H1 (cell line): ENCODE measurements around the gene CXXC5. TPM values are rescaled to one million over a fixed set of nuclear protein-coding genes. Genes with fewer than 3 reads are reported as not detected.
A peak's percentile ranks its signal among the peaks of the same experiment; 100 is the strongest.

ENCODE experiments used
- CTCF ChIA-PET: fragments of 300-600 bp; sonication (Branson Sonifier 250); formaldehyde crosslinking; loops from one replicate; lab custom pipeline; 2021; ENCODE audit not compliant: partially characterized antibody; lab: Charles Lee
- POLR2A ChIA-PET: fragments of 300-600 bp; sonication (Branson Sonifier 250); formaldehyde crosslinking; loops from one replicate; lab custom pipeline; 2021; ENCODE audit warnings: inconsistent platforms; ENCODE audit not compliant: partially characterized antibody; lab: Charles Lee
- DNase-seq, 2 experiments: peaks; one replicate each; pipeline versions ENCODE4 v3.0.0 to v3.0.0-alpha.2; 2010 to 2022; ENCODE audit warnings: low spot score in 2 of 2, low read depth in 1 of 2, mixed read lengths in 1 of 2
- FAIRE-seq: peaks from 2 replicates; lab custom pipeline; 2011; peaks lifted over from hg19 to GRCh38; lab: Jason Lieb, UNC
- H2AFZ ChIP-seq: 2 replicates; pipeline ENCODE4 v1.8.1; 2012; ENCODE audit warnings: low read length, inconsistent platforms
- H2AK5ac ChIP-seq: 2 replicates; pipeline ENCODE4 v1.6.1; 2013; ENCODE audit warnings: low read depth, low read length
- H2BK120ac ChIP-seq: replicated peaks from 2 replicates; pipeline ENCODE3; 2013; ENCODE audit warnings: low read depth, low read length, inconsistent platforms
- H2BK12ac ChIP-seq: 2 replicates; pipeline ENCODE4 v1.6.1; 2013; ENCODE audit warnings: low read depth, low read length
- H2BK15ac ChIP-seq: 2 replicates; pipeline ENCODE4 v1.6.1; 2013; ENCODE audit warnings: low read length
- H2BK20ac ChIP-seq: 2 replicates; pipeline ENCODE4 v1.6.1; 2013; ENCODE audit warnings: low read length
- H2BK5ac ChIP-seq: 2 replicates; pipeline ENCODE4 v1.6.1; 2013; ENCODE audit warnings: low read depth, low read length
- H3K14ac ChIP-seq: 2 replicates; pipeline ENCODE4 v1.6.1; 2013; ENCODE audit warnings: inconsistent platforms; ENCODE audit not compliant: insufficient read length
- H3K18ac ChIP-seq: 2 replicates; pipeline ENCODE4 v1.6.1; 2013; ENCODE audit warnings: low read length; ENCODE audit errors: extremely low read depth
- H3K23ac ChIP-seq: 2 replicates; pipeline ENCODE4 v1.6.1; 2013; ENCODE audit warnings: inconsistent platforms; ENCODE audit not compliant: insufficient read length
- H3K23me2 ChIP-seq: 2 replicates; pipeline ENCODE4 v1.6.1; 2013; ENCODE audit warnings: low read depth, low read length
- H3K27ac ChIP-seq: 2 replicates; pipeline ENCODE4 v1.6.1; 2011; ENCODE audit warnings: low read depth, low read length, inconsistent platforms
- H3K27me3 ChIP-seq, 4 experiments: replicated peaks in 1 of 4; 1 replicate in 1 of 4; 2 replicates in 3 of 4; pipeline versions ENCODE4 v1.6.1 to v1.8.1; 2011 to 2013; ENCODE audit warnings: low read length in 3 of 4, mild to moderate bottlenecking in 3 of 4, inconsistent platforms in 2 of 4, mixed read lengths in 2 of 4, moderate library complexity in 1 of 4; ENCODE audit not compliant: control insufficient read depth in 3 of 4, insufficient read depth in 3 of 4; ENCODE audit errors: extremely low read depth in 1 of 4
- H3K36me3 ChIP-seq, 4 experiments: 2 replicates each; pipeline versions ENCODE4 v1.6.1 to v1.8.1; 2011 to 2013; ENCODE audit warnings: mild to moderate bottlenecking in 4 of 4, low read length in 3 of 4, moderate library complexity in 2 of 4, control low read depth in 1 of 4, inconsistent platforms in 1 of 4; ENCODE audit not compliant: insufficient read depth in 4 of 4, control insufficient read depth in 2 of 4
- H3K4ac ChIP-seq: replicated peaks from 2 replicates; pipeline ENCODE3; 2013; ENCODE audit warnings: low read length, low read depth, mixed read lengths, inconsistent platforms; ENCODE audit not compliant: insufficient read length
- H3K4me1 ChIP-seq, 4 experiments: replicated peaks in 1 of 4; 1 replicate in 1 of 4; 2 replicates in 3 of 4; pipeline versions ENCODE4 v1.6.1 to v1.8.1; 2011 to 2013; ENCODE audit warnings: low read length in 3 of 4, inconsistent platforms in 2 of 4, mixed read lengths in 1 of 4; ENCODE audit not compliant: insufficient read depth in 4 of 4, control insufficient read depth in 3 of 4
- H3K4me2 ChIP-seq, 2 experiments: 2 replicates each; pipeline versions ENCODE4 v1.6.1 to v1.8.1; 2011 to 2013; ENCODE audit warnings: low read depth in 2 of 2, low read length in 2 of 2, control low read depth in 1 of 2, inconsistent platforms in 1 of 2, mild to moderate bottlenecking in 1 of 2; ENCODE audit not compliant: insufficient read depth in 1 of 2
- H3K4me3 ChIP-seq, 4 experiments: fragments of 200-600, 300-600 bp in 1 of 4; sonication (generic), shearing (Covaris generic), sonication (Bioruptor Twin) in 1 of 4; 2 replicates each; pipeline versions ENCODE4 v1.5.1 to v1.8.1; 2011 to 2016; ENCODE audit warnings: low read length in 4 of 4, low read depth in 3 of 4, control low read depth in 2 of 4, inconsistent platforms in 2 of 4, mild to moderate bottlenecking in 2 of 4, mixed read lengths in 1 of 4, moderate library complexity in 1 of 4; ENCODE audit not compliant: insufficient read depth in 2 of 4; ENCODE audit errors: extremely low read depth in 1 of 4
- H3K56ac ChIP-seq: replicated peaks from 2 replicates; pipeline ENCODE3; 2013; ENCODE audit warnings: low read depth, mild to moderate bottlenecking, mixed read lengths, low read length, inconsistent platforms; ENCODE audit not compliant: insufficient read length
- H3K79me1 ChIP-seq: 2 replicates; pipeline ENCODE4 v1.6.1; 2013; ENCODE audit warnings: low read depth, low read length, control low read depth
- H3K79me2 ChIP-seq, 2 experiments: 2 replicates each; pipeline versions ENCODE4 v1.6.1 to v1.8.1; 2012 to 2013; ENCODE audit warnings: low read length in 2 of 2, mild to moderate bottlenecking in 2 of 2, inconsistent platforms in 1 of 2; ENCODE audit not compliant: insufficient read depth in 2 of 2, control insufficient read depth in 1 of 2
- H3K9ac ChIP-seq, 4 experiments: replicated peaks in 1 of 4; 1 replicate in 1 of 4; 2 replicates in 3 of 4; pipeline versions ENCODE4 v1.6.1 to v1.8.1; 2011 to 2013; ENCODE audit warnings: low read depth in 3 of 4, low read length in 3 of 4, control low read depth in 2 of 4, mild to moderate bottlenecking in 2 of 4, moderate library complexity in 2 of 4, inconsistent platforms in 1 of 4; ENCODE audit errors: extremely low read depth in 1 of 4
- H3K9me3 ChIP-seq, 2 experiments: 2 replicates each; pipeline versions ENCODE4 v1.6.1 to v1.8.1; 2012 to 2013; ENCODE audit warnings: mild to moderate bottlenecking in 2 of 2, moderate library complexity in 2 of 2, control low read depth in 1 of 2, inconsistent platforms in 1 of 2, low read depth in 1 of 2, low read length in 1 of 2, mixed read lengths in 1 of 2; ENCODE audit not compliant: insufficient read depth in 2 of 2
- H4K20me1 ChIP-seq, 2 experiments: replicated peaks in 1 of 2; 2 replicates each; pipeline versions ENCODE3 to v1.8.1; 2011 to 2013; ENCODE audit warnings: inconsistent platforms in 2 of 2, low read length in 2 of 2, mild to moderate bottlenecking in 1 of 2; ENCODE audit not compliant: insufficient read depth in 2 of 2, control insufficient read depth in 1 of 2
- H4K5ac ChIP-seq: 2 replicates; pipeline ENCODE4 v1.6.1; 2013; ENCODE audit warnings: low read length, low read depth, mixed read lengths, inconsistent platforms; ENCODE audit not compliant: insufficient read length
- H4K8ac ChIP-seq: 2 replicates; pipeline ENCODE4 v1.8.0; 2013; ENCODE audit warnings: mild to moderate bottlenecking, moderate library complexity, low read length, inconsistent platforms; ENCODE audit not compliant: insufficient read depth; ENCODE audit errors: extremely low read depth
- H4K91ac ChIP-seq: replicated peaks from 2 replicates; pipeline ENCODE3; 2013; ENCODE audit warnings: low read length, mixed read lengths, inconsistent platforms; ENCODE audit not compliant: insufficient read length
- CREB1 ChIP-seq: IDR thresholded peaks from 2 replicates; pipeline ENCODE4 v1.6.1; 2012; ENCODE audit warnings: inconsistent platforms
- GTF2F1 ChIP-seq: IDR thresholded peaks from 2 replicates; pipeline ENCODE4 v1.6.1; 2012; ENCODE audit warnings: low read depth, low read length, improper control_type of control experiment, borderline replicate concordance
- MAFK ChIP-seq: IDR thresholded peaks from 2 replicates; pipeline ENCODE4 v1.6.1; 2012; ENCODE audit warnings: low read depth, mild to moderate bottlenecking, improper control_type of control experiment, low read length
- POLR2AphosphoS5 ChIP-seq: IDR thresholded peaks from 2 replicates; pipeline ENCODE4 v1.6.1; 2011; ENCODE audit warnings: low read depth, low read length
- RAD21 ChIP-seq, 2 experiments: IDR thresholded peaks in 1 of 2; conservative IDR thresholded peaks in 1 of 2; 2 replicates each; pipeline ENCODE4 v1.6.1; 2011; ENCODE audit warnings: low read depth in 2 of 2, low read length in 2 of 2, improper control_type of control experiment in 1 of 2, inconsistent platforms in 1 of 2, mild to moderate bottlenecking in 1 of 2, moderate library complexity in 1 of 2
- SP1 ChIP-seq: IDR thresholded peaks from 2 replicates; pipeline ENCODE4 v1.6.1; 2011; ENCODE audit warnings: low read depth, low read length
- SP2 ChIP-seq: IDR thresholded peaks from 2 replicates; pipeline ENCODE4 v1.6.1; 2012; ENCODE audit warnings: mild to moderate bottlenecking, low read length, inconsistent platforms
- TAF1 ChIP-seq: IDR thresholded peaks from 2 replicates; pipeline ENCODE4 v1.6.1; 2011; ENCODE audit warnings: mild to moderate bottlenecking, low read depth, low read length
- WGBS, 2 experiments: shearing (Covaris generic) in 1 of 2; methylation state at CpG; one replicate each; pipeline versions ENCODE4 v1.1.6 to v1.1.7; 2013 to 2015; ENCODE audit warnings: low lambda C conversion rate in 2 of 2, mixed read lengths in 2 of 2, inconsistent platforms in 1 of 2, low coverage in 1 of 2, missing lambda C conversion rate in 1 of 2; ENCODE audit not compliant: insufficient replicate concordance in 2 of 2, insufficient coverage in 1 of 2, insufficient read length in 1 of 2; ENCODE audit errors: extremely low coverage in 1 of 2, missing lambda C conversion rate in 1 of 2; 5-methylcytosine and 5-hydroxymethylcytosine counted together
- long read RNA-seq, 2 experiments: library from RNA in 1 of 2; library from capped mRNA in 1 of 2; stranded (forward); transcript quantifications; one replicate each; pipeline ENCODE4 v2.0.0, GENCODE V29; 2021; ENCODE audit warnings: inconsistent platforms in 1 of 2
- polyA minus RNA-seq, 3 experiments: library from RNA; depleted of rRNA, polyadenylated mRNA; stranded (reverse); fragments of >200 nt; gene quantifications; 1 replicate in 2 of 3; 2 replicates in 1 of 3; pipeline ENCODE4 v1.2.3, GENCODE V29; 2011
- polyA plus RNA-seq, 7 experiments: library from polyadenylated mRNA; depleted of rRNA in 3 of 7; stranded (reverse) in 5 of 7; unstranded in 2 of 7; fragments of >200 nt in 5 of 7; fragments of 200-250 nt in 2 of 7; gene quantifications; 1 replicate in 5 of 7; 2 replicates in 1 of 7; 4 replicates in 1 of 7; pipeline versions ENCODE4 v1.2.1 to v1.2.3, GENCODE V29; 2011 to 2013; ENCODE audit warnings: missing spikeins in 2 of 7, mixed read lengths in 2 of 7
- total RNA-seq: library from RNA; stranded (reverse); fragmentation: NEBNext Ultra II Directional; extraction: Animal tissue kit (Norgen Biotek cat#: 25700); gene quantifications from 2 replicates; pipeline ENCODE4 v1.2.1, GENCODE V29; 2021

The CXXC5 gene
- 74.0 and 78.3 TPM in 2 replicates for total RNA-seq
- polyA plus RNA-seq (2011; rRNA removed): 61.4 and 83.5 TPM in 2 replicates
- polyA plus RNA-seq (2011; cell fraction: cytosol; rRNA removed): 68.8 TPM
- polyA plus RNA-seq (2011; cell fraction: nucleus; rRNA removed): 52.7 TPM
- polyA plus RNA-seq (2012, experiment 1 of 2): 35.6 to 47.4 TPM (median 43.3 TPM) in 4 replicates
- 56.6 TPM for polyA plus RNA-seq (2012, experiment 2 of 2)
- 62.3 TPM for polyA plus RNA-seq (2013, experiment 1 of 2)
- 67.3 TPM for polyA plus RNA-seq (2013, experiment 2 of 2)
- polyA minus RNA-seq (2011; rRNA and poly(A)+ RNA removed): 25.6 and 39.8 TPM in 2 replicates
- polyA minus RNA-seq (2011; cell fraction: cytosol; rRNA and poly(A)+ RNA removed): 50.7 TPM
- 39.2 TPM for polyA minus RNA-seq (2011; cell fraction: nucleus; rRNA and poly(A)+ RNA removed)
- long read RNA-seq, experiment 1, transcript CXXC5-201 (3 exons, 2,658 nt): major isoform, 11 of 68 reads
- long read RNA-seq, experiment 1, partial matches to known transcripts: 38 of 68 reads
- long read RNA-seq, experiment 1, other reads (novel, unspliced or antisense): 17 of 68 reads
- long read RNA-seq, experiment 2, transcript CXXC5-211 (3 exons, 1,892 nt): major isoform, 7 of 24 reads
- long read RNA-seq, experiment 2, partial matches to known transcripts: 9 of 24 reads
- long read RNA-seq, experiment 2, other reads (novel, unspliced or antisense): 4 of 24 reads

DNA sequence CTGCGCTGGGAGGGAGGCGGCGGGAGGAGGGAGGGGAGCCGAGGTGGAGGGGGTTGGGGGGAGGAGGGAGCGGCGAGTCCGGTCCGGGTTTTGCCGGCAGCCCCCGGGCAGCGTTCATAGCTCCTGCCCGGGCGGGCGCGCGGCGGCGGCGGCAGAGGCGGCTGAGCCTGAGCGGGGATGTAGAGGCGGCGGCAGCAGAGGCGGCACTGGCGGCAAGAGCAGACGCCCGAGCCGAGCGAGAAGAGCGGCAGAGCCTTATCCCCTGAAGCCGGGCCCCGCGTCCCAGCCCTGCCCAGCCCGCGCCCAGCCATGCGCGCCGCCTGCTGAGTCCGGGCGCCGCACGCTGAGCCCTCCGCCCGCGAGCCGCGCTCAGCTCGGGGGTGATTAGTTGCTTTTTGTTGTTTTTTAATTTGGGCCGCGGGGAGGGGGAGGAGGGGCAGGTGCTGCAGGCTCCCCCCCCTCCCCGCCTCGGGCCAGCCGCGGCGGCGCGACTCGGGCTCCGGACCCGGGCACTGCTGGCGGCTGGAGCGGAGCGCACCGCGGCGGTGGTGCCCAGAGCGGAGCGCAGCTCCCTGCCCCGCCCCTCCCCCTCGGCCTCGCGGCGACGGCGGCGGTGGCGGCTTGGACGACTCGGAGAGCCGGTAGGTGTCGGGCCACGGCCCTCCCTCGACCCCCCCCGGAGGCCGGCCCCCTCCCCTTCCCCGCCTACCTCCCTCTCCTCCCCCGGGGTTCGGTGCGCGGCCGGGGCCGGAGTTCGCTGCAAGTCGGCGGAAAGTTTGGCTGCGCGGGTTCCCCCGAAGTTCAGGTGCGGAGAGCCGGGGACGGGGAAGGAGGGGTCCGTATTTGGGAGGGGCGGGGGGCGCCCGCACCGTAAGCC, at the start of gene CXXC5:
CXXC5 (plus strand) TSS at position 145 of the 877 bp plus-strand sequence. CDS start 32,175 bp downstream, outside the sequence.
- DNase-seq (peak in 1 of 2 experiments; percentile 90), FAIRE-seq (no peak)
- Histone ChIP-seq H3K4me3 (peak within 1 kb of the TSS; percentile 81 to 91 (median 90)), H3K79me1 (peaks cover 19% of the 10 kb centered on the region), H3K4ac (no peak within 1 kb of the TSS), H3K4me1 (peaks cover 20 to 39% (median 33%) of the 10 kb centered on the region in 4 experiments), H3K9me3 (no peaks in the 10 kb centered on the region), H3K23ac (no peak within 1 kb of the TSS), H4K91ac (peak within 1 kb of the TSS; percentile 34), H4K5ac (peak within 1 kb of the TSS; percentile 31), H3K79me2 (peaks cover 19 to 43% of the 10 kb centered on the region in 2 experiments), H3K23me2 (peaks cover 24% of the 10 kb centered on the region), H3K27me3 (peaks cover 3 to 30% (median 22%) of the 10 kb centered on the region in 4 experiments), H3K36me3 (no peaks in the 10 kb centered on the region), H3K4me2 (peak within 1 kb of the TSS; percentile 91 to 97), H2AK5ac (no peak within 1 kb of the TSS), H3K18ac (peak within 1 kb of the TSS; percentile 87), H3K56ac (peak within 1 kb of the TSS; percentile 55), H3K14ac (no peak within 1 kb of the TSS), H3K9ac (peak within 1 kb of the TSS; percentile 54 to 73 (median 64)), H2BK20ac (peak within 1 kb of the TSS; percentile 95; the same call in 1 of the 2 replicates), H3K27ac (peak within 1 kb of the TSS; percentile 41; the same call in 1 of the 2 replicates), H2AFZ (no peak within 1 kb of the TSS), H2BK120ac (no peak within 1 kb of the TSS), H2BK5ac (peak within 1 kb of the TSS; percentile 85), H2BK12ac (peak within 1 kb of the TSS; percentile 75; the same call in 1 of the 2 replicates), H4K20me1 (peaks cover 9 to 21% of the 10 kb centered on the region in 2 experiments), H2BK15ac (peak within 1 kb of the TSS; percentile 31; the same call in 1 of the 2 replicates), H4K8ac (peak within 1 kb of the TSS; percentile 60)
- 2% methylated on average over 13 of the region's 106 CpGs; no CpG with 5 or more reads in 1 of the 2 experiments for WGBS, 2 experiments
- ChIA-PET CTCF (interaction anchor here (0.7 to 14.5 kb wide), 12 partner anchors 13 to 246 kb away, joined by 3 to 224 read pairs (median 4); no protein-coding TSS in a partner anchor), POLR2A (interaction anchor here (1.0 to 14.7 kb wide), 18 partner anchors 11 to 119 kb away, joined by 3 to 212 read pairs (median 4); no protein-coding TSS in a partner anchor)
- TF ChIP-seq SP2 (no peak), TAF1 (peak; percentile 72), RAD21 (IDR thresholded peaks at IDR 0.05 in 1 of 2, conservative IDR thresholded peaks at IDR 0.05 in 1 of 2; ENCODE audit: low read depth in 2 of 2, low read length in 2 of 2) (no peak), SP1 (peak; percentile 13; the same call in 1 of the 2 replicates), MAFK (no peak), GTF2F1 (no peak), POLR2AphosphoS5 (no peak), CREB1 (0 out of 2 replicates have a peak, but pooled peaks have one; percentile 5)
